Mucosa of stomach (tissue), 1 donor: ENCODE results near the gene KNSTRN.

Experiments used
- H3K27me3 ChIP-seq: one replicate; pipeline ENCODE4 v1.7.0; 2013; ENCODE audit warnings: mild to moderate bottlenecking, low read length; ENCODE audit not compliant: control insufficient read depth, insufficient read depth
- H3K36me3 ChIP-seq: one replicate; pipeline ENCODE4 v1.7.0; 2013; ENCODE audit warnings: low read length; ENCODE audit not compliant: control insufficient read depth, insufficient read depth
- H3K4me1 ChIP-seq: one replicate; pipeline ENCODE4 v1.7.0; 2013; ENCODE audit warnings: mild to moderate bottlenecking, low read length; ENCODE audit not compliant: control insufficient read depth, insufficient read depth
- H3K4me3 ChIP-seq: one replicate; pipeline ENCODE4 v1.7.0; 2013; ENCODE audit warnings: low read length
- H3K9ac ChIP-seq: one replicate; pipeline ENCODE4 v1.7.0; 2013; ENCODE audit warnings: mild to moderate bottlenecking, low read length, moderate library complexity
- H3K9me3 ChIP-seq: one replicate; pipeline ENCODE4 v1.7.0; 2013; ENCODE audit warnings: mild to moderate bottlenecking, low read length, moderate library complexity; ENCODE audit not compliant: control insufficient read depth
- donor health status: Pancreatic carcinoma.

KNSTRN gene

GRCh38 chr15:40435023-40435709 lies 52.6 kb downstream of the KNSTRN start:
- no peaks in the 10 kb centered on the region for H3K9me3 ChIP-seq
- H3K27me3 ChIP-seq = peaks cover 39% of the 10 kb centered on the region
- H3K4me3 ChIP-seq = no peak overlapping the region
- H3K9ac ChIP-seq = peak overlapping the region; percentile 64
- H3K36me3 ChIP-seq = no peaks in the 10 kb centered on the region
- peaks cover 35% of the 10 kb centered on the region for H3K4me1 ChIP-seq

GRCh38 chr15:40435710-40436089 lies 53.2 kb downstream of the KNSTRN start:
- Histone ChIP-seq H3K9me3 (no peaks in the 10 kb centered on the region), H3K4me1 (peaks cover 32% of the 10 kb centered on the region), H3K9ac (peak overlapping the region; percentile 64), H3K36me3 (no peaks in the 10 kb centered on the region), H3K27me3 (peaks cover 41% of the 10 kb centered on the region), H3K4me3 (peak overlapping the region; percentile 41)

GRCh38 chr15:40436116-40436891 lies 53.8 kb downstream of the KNSTRN start:
- H3K4me1 ChIP-seq = peaks cover 32% of the 10 kb centered on the region
- H3K9ac ChIP-seq = peak overlapping the region; percentile 64

GRCh38 chr15:40436892-40437751 lies 54.6 kb downstream of the KNSTRN start:
- Histone ChIP-seq H3K9ac (peak overlapping the region; percentile 64), H3K4me1 (peaks cover 32% of the 10 kb centered on the region), H3K9me3 (no peaks in the 10 kb centered on the region), H3K27me3 (peaks cover 41% of the 10 kb centered on the region), H3K4me3 (peak overlapping the region; percentile 19), H3K36me3 (no peaks in the 10 kb centered on the region)

More at GRCh38 chr15:40436116-40436891, 53.8 kb downstream of the KNSTRN start:
- no peaks in the 10 kb centered on the region for H3K9me3 ChIP-seq
- peaks cover 41% of the 10 kb centered on the region for H3K27me3 ChIP-seq
- no peaks in the 10 kb centered on the region for H3K36me3 ChIP-seq
- H3K4me3 ChIP-seq = peak overlapping the region; percentile 41

GRCh38 chr15:40437752-40438687 lies 55.5 kb downstream of the KNSTRN start:
- Histone ChIP-seq H3K27me3 (peaks cover 41% of the 10 kb centered on the region), H3K36me3 (no peaks in the 10 kb centered on the region), H3K4me3 (no peak overlapping the region), H3K9ac (no peak overlapping the region), H3K4me1 (peaks cover 39% of the 10 kb centered on the region), H3K9me3 (no peaks in the 10 kb centered on the region)

- Histone ChIP-seq H3K27me3 (peaks cover 41% of the 10 kb centered on the region), H3K36me3 (no peaks in the 10 kb centered on the region), H3K9ac (no peak overlapping the region), H3K9me3 (no peaks in the 10 kb centered on the region), H3K4me1 (peaks cover 39% of the 10 kb centered on the region), H3K4me3 (no peak overlapping the region)
Measured at GRCh38 chr15:40438712-40439111, 56.2 kb downstream of the KNSTRN start.

- H3K9ac ChIP-seq = peak overlapping the region; percentile 67
- no peaks in the 10 kb centered on the region for H3K36me3 ChIP-seq
- peaks cover 41% of the 10 kb centered on the region for H3K27me3 ChIP-seq
- H3K4me3 ChIP-seq = peak overlapping the region; percentile 35
- H3K4me1 ChIP-seq = peaks cover 39% of the 10 kb centered on the region
- no peaks in the 10 kb centered on the region for H3K9me3 ChIP-seq
Measured at GRCh38 chr15:40439461-40439959, 57.0 kb downstream of the KNSTRN start.

GRCh38 chr15:40439960-40440742 lies 57.6 kb downstream of the KNSTRN start:
- peaks cover 39% of the 10 kb centered on the region for H3K27me3 ChIP-seq
- H3K9ac ChIP-seq = peak overlapping the region; percentile 67
- H3K4me1 ChIP-seq = peaks cover 40% of the 10 kb centered on the region
- H3K9me3 ChIP-seq = no peaks in the 10 kb centered on the region
- no peaks in the 10 kb centered on the region for H3K36me3 ChIP-seq
- peak overlapping the region; percentile 35 for H3K4me3 ChIP-seq

- Histone ChIP-seq H3K36me3 (no peaks in the 10 kb centered on the region), H3K4me3 (peak within 1 kb of the TSS; percentile 35), H3K27me3 (peaks cover 32% of the 10 kb centered on the region), H3K9ac (peak within 1 kb of the TSS; percentile 67), H3K9me3 (no peaks in the 10 kb centered on the region), H3K4me1 (peaks cover 37% of the 10 kb centered on the region)
Measured at GRCh38 chr15:40440743-40441564, 58.4 kb downstream of the KNSTRN start, which contains the start of gene BAHD1. Gene BAHD1 (plus strand): TSS chr15:40440953. CDS start chr15:40458465, 17,512 bp downstream.
